Measurements from ENCODE around the gene ASB16. TPM values are rescaled to one million over a fixed set of nuclear protein-coding genes. Genes with fewer than 3 reads are reported as not detected.
"Not testable (repeated sequence)": the region's sequence is repeated elsewhere in the genome, so short reads cannot be mapped to it uniquely, and the experiment has no call there.

ASB16 gene
- 1 to 10 TPM; 1.1 to 4.0 (median 2.1) TPM for polyA plus RNA-seq (ENCODE audit: insufficient read length in 4 of 4)

- no peak for DNase-seq (ENCODE audit: low read depth in 4 of 4, low spot score in 3 of 4)
Observed at GRCh38 chr17:44170499-44171201, at the start of gene ASB16. ASB16 (plus strand) TSS chr17:44170704; CDS start chr17:44170790, 86 bp downstream.

GRCh38 chr17:44120851-44121605, 49.5 kb upstream of the ASB16 start:
- no peak for DNase-seq (ENCODE audit: low read depth in 4 of 4, low spot score in 3 of 4)

GRCh38 chr17:44121997-44122815, 48.3 kb upstream of the ASB16 start:
- DNase-seq (ENCODE audit: low read depth in 4 of 4, low spot score in 3 of 4): no peak

- DNase-seq (ENCODE audit: low read depth in 4 of 4, low spot score in 3 of 4): no peak
Observed at GRCh38 chr17:44122816-44123355, 47.6 kb upstream of the ASB16 start.

- DNase-seq (ENCODE audit: low read depth in 4 of 4, low spot score in 3 of 4): peak; percentile 85 to 91 (median 86)
Observed at GRCh38 chr17:44123356-44124117, 47.0 kb upstream of the ASB16 start, which contains the start of gene HDAC5. HDAC5 (minus strand) TSS chr17:44123641; CDS start chr17:44117515, 6,126 bp downstream.

- no peak for DNase-seq (ENCODE audit: low read depth in 4 of 4, low spot score in 3 of 4)
Observed at GRCh38 chr17:44124118-44124438, 46.4 kb upstream of the ASB16 start.

GRCh38 chr17:44128383-44128782, 42.1 kb upstream of the ASB16 start:
- no peak for DNase-seq (ENCODE audit: low read depth in 4 of 4, low spot score in 3 of 4)

GRCh38 chr17:44130693-44131349, 39.7 kb upstream of the ASB16 start:
- DNase-seq (ENCODE audit: low read depth in 4 of 4, low spot score in 3 of 4): no peak

- DNase-seq (ENCODE audit: low read depth in 4 of 4, low spot score in 3 of 4): not testable (repeated sequence)
Observed at GRCh38 chr17:44131372-44131771, 39.1 kb upstream of the ASB16 start.

GRCh38 chr17:44132275-44132821, 38.2 kb upstream of the ASB16 start:
- no peak for DNase-seq (ENCODE audit: low read depth in 4 of 4, low spot score in 3 of 4)

GRCh38 chr17:44133918-44134476, 36.5 kb upstream of the ASB16 start:
- DNase-seq (ENCODE audit: low read depth in 4 of 4, low spot score in 3 of 4): no peak

- DNase-seq (ENCODE audit: low read depth in 4 of 4, low spot score in 3 of 4): no peak
Observed at GRCh38 chr17:44134752-44135568, 35.5 kb upstream of the ASB16 start.

GRCh38 chr17:44137891-44138709, 32.4 kb upstream of the ASB16 start:
- peak in 2 of 4 donors; percentile 60 to 62 for DNase-seq (ENCODE audit: low read depth in 4 of 4, low spot score in 3 of 4)

- not testable (repeated sequence) for DNase-seq (ENCODE audit: low read depth in 4 of 4, low spot score in 3 of 4)
Observed at GRCh38 chr17:44143921-44144320, 26.6 kb upstream of the ASB16 start.

GRCh38 chr17:44144966-44145739, 25.4 kb upstream of the ASB16 start:
- no peak for DNase-seq (ENCODE audit: low read depth in 4 of 4, low spot score in 3 of 4)

All from left renal pelvis (tissue), 4 donors.